H1 (cell line): ENCODE results near the gene SEMA3A. TPM values are rescaled to one million over a fixed set of nuclear protein-coding genes. Genes with fewer than 3 reads are reported as not detected.

Experiments
- CTCF ChIA-PET: fragments of 300-600 bp; sonication (Branson Sonifier 250); formaldehyde crosslinking; loops from one replicate; lab custom pipeline; 2021; ENCODE audit not compliant: partially characterized antibody; lab: Charles Lee
- POLR2A ChIA-PET: fragments of 300-600 bp; sonication (Branson Sonifier 250); formaldehyde crosslinking; loops from one replicate; lab custom pipeline; 2021; ENCODE audit warnings: inconsistent platforms; ENCODE audit not compliant: partially characterized antibody; lab: Charles Lee
- DNase-seq, 2 experiments: peaks; one replicate each; pipeline versions ENCODE4 v3.0.0 to v3.0.0-alpha.2; 2010 to 2022; ENCODE audit warnings: low spot score in 2 of 2, low read depth in 1 of 2, mixed read lengths in 1 of 2
- FAIRE-seq: peaks from 2 replicates; lab custom pipeline; 2011; peaks lifted over from hg19 to GRCh38; lab: Jason Lieb, UNC
- H2AFZ ChIP-seq: 2 replicates; pipeline ENCODE4 v1.8.1; 2012; ENCODE audit warnings: low read length, inconsistent platforms
- H2AK5ac ChIP-seq: 2 replicates; pipeline ENCODE4 v1.6.1; 2013; ENCODE audit warnings: low read depth, low read length
- H2BK120ac ChIP-seq: replicated peaks from 2 replicates; pipeline ENCODE3; 2013; ENCODE audit warnings: low read depth, low read length, inconsistent platforms
- H2BK12ac ChIP-seq: 2 replicates; pipeline ENCODE4 v1.6.1; 2013; ENCODE audit warnings: low read depth, low read length
- H2BK15ac ChIP-seq: 2 replicates; pipeline ENCODE4 v1.6.1; 2013; ENCODE audit warnings: low read length
- H2BK20ac ChIP-seq: 2 replicates; pipeline ENCODE4 v1.6.1; 2013; ENCODE audit warnings: low read length
- H2BK5ac ChIP-seq: 2 replicates; pipeline ENCODE4 v1.6.1; 2013; ENCODE audit warnings: low read depth, low read length
- H3K14ac ChIP-seq: 2 replicates; pipeline ENCODE4 v1.6.1; 2013; ENCODE audit warnings: inconsistent platforms; ENCODE audit not compliant: insufficient read length
- H3K18ac ChIP-seq: 2 replicates; pipeline ENCODE4 v1.6.1; 2013; ENCODE audit warnings: low read length; ENCODE audit errors: extremely low read depth
- H3K23ac ChIP-seq: 2 replicates; pipeline ENCODE4 v1.6.1; 2013; ENCODE audit warnings: inconsistent platforms; ENCODE audit not compliant: insufficient read length
- H3K23me2 ChIP-seq: 2 replicates; pipeline ENCODE4 v1.6.1; 2013; ENCODE audit warnings: low read depth, low read length
- H3K27ac ChIP-seq: 2 replicates; pipeline ENCODE4 v1.6.1; 2011; ENCODE audit warnings: low read depth, low read length, inconsistent platforms
- H3K27me3 ChIP-seq, 4 experiments: replicated peaks in 1 of 4; 1 replicate in 1 of 4; 2 replicates in 3 of 4; pipeline versions ENCODE4 v1.6.1 to v1.8.1; 2011 to 2013; ENCODE audit warnings: low read length in 3 of 4, mild to moderate bottlenecking in 3 of 4, inconsistent platforms in 2 of 4, mixed read lengths in 2 of 4, moderate library complexity in 1 of 4; ENCODE audit not compliant: control insufficient read depth in 3 of 4, insufficient read depth in 3 of 4; ENCODE audit errors: extremely low read depth in 1 of 4
- H3K36me3 ChIP-seq, 4 experiments: 2 replicates each; pipeline versions ENCODE4 v1.6.1 to v1.8.1; 2011 to 2013; ENCODE audit warnings: mild to moderate bottlenecking in 4 of 4, low read length in 3 of 4, moderate library complexity in 2 of 4, control low read depth in 1 of 4, inconsistent platforms in 1 of 4; ENCODE audit not compliant: insufficient read depth in 4 of 4, control insufficient read depth in 2 of 4
- H3K4ac ChIP-seq: replicated peaks from 2 replicates; pipeline ENCODE3; 2013; ENCODE audit warnings: low read length, low read depth, mixed read lengths, inconsistent platforms; ENCODE audit not compliant: insufficient read length
- H3K4me1 ChIP-seq, 4 experiments: replicated peaks in 1 of 4; 1 replicate in 1 of 4; 2 replicates in 3 of 4; pipeline versions ENCODE4 v1.6.1 to v1.8.1; 2011 to 2013; ENCODE audit warnings: low read length in 3 of 4, inconsistent platforms in 2 of 4, mixed read lengths in 1 of 4; ENCODE audit not compliant: insufficient read depth in 4 of 4, control insufficient read depth in 3 of 4
- H3K4me2 ChIP-seq, 2 experiments: 2 replicates each; pipeline versions ENCODE4 v1.6.1 to v1.8.1; 2011 to 2013; ENCODE audit warnings: low read depth in 2 of 2, low read length in 2 of 2, control low read depth in 1 of 2, inconsistent platforms in 1 of 2, mild to moderate bottlenecking in 1 of 2; ENCODE audit not compliant: insufficient read depth in 1 of 2
- H3K4me3 ChIP-seq, 4 experiments: fragments of 200-600, 300-600 bp in 1 of 4; sonication (generic), shearing (Covaris generic), sonication (Bioruptor Twin) in 1 of 4; 2 replicates each; pipeline versions ENCODE4 v1.5.1 to v1.8.1; 2011 to 2016; ENCODE audit warnings: low read length in 4 of 4, low read depth in 3 of 4, control low read depth in 2 of 4, inconsistent platforms in 2 of 4, mild to moderate bottlenecking in 2 of 4, mixed read lengths in 1 of 4, moderate library complexity in 1 of 4; ENCODE audit not compliant: insufficient read depth in 2 of 4; ENCODE audit errors: extremely low read depth in 1 of 4
- H3K56ac ChIP-seq: replicated peaks from 2 replicates; pipeline ENCODE3; 2013; ENCODE audit warnings: low read depth, mild to moderate bottlenecking, mixed read lengths, low read length, inconsistent platforms; ENCODE audit not compliant: insufficient read length
- H3K79me1 ChIP-seq: 2 replicates; pipeline ENCODE4 v1.6.1; 2013; ENCODE audit warnings: low read depth, low read length, control low read depth
- H3K79me2 ChIP-seq, 2 experiments: 2 replicates each; pipeline versions ENCODE4 v1.6.1 to v1.8.1; 2012 to 2013; ENCODE audit warnings: low read length in 2 of 2, mild to moderate bottlenecking in 2 of 2, inconsistent platforms in 1 of 2; ENCODE audit not compliant: insufficient read depth in 2 of 2, control insufficient read depth in 1 of 2
- H3K9ac ChIP-seq, 4 experiments: replicated peaks in 1 of 4; 1 replicate in 1 of 4; 2 replicates in 3 of 4; pipeline versions ENCODE4 v1.6.1 to v1.8.1; 2011 to 2013; ENCODE audit warnings: low read depth in 3 of 4, low read length in 3 of 4, control low read depth in 2 of 4, mild to moderate bottlenecking in 2 of 4, moderate library complexity in 2 of 4, inconsistent platforms in 1 of 4; ENCODE audit errors: extremely low read depth in 1 of 4
- H3K9me3 ChIP-seq, 2 experiments: 2 replicates each; pipeline versions ENCODE4 v1.6.1 to v1.8.1; 2012 to 2013; ENCODE audit warnings: mild to moderate bottlenecking in 2 of 2, moderate library complexity in 2 of 2, control low read depth in 1 of 2, inconsistent platforms in 1 of 2, low read depth in 1 of 2, low read length in 1 of 2, mixed read lengths in 1 of 2; ENCODE audit not compliant: insufficient read depth in 2 of 2
- H4K20me1 ChIP-seq, 2 experiments: replicated peaks in 1 of 2; 2 replicates each; pipeline versions ENCODE3 to v1.8.1; 2011 to 2013; ENCODE audit warnings: inconsistent platforms in 2 of 2, low read length in 2 of 2, mild to moderate bottlenecking in 1 of 2; ENCODE audit not compliant: insufficient read depth in 2 of 2, control insufficient read depth in 1 of 2
- H4K5ac ChIP-seq: 2 replicates; pipeline ENCODE4 v1.6.1; 2013; ENCODE audit warnings: low read length, low read depth, mixed read lengths, inconsistent platforms; ENCODE audit not compliant: insufficient read length
- H4K8ac ChIP-seq: 2 replicates; pipeline ENCODE4 v1.8.0; 2013; ENCODE audit warnings: mild to moderate bottlenecking, moderate library complexity, low read length, inconsistent platforms; ENCODE audit not compliant: insufficient read depth; ENCODE audit errors: extremely low read depth
- H4K91ac ChIP-seq: replicated peaks from 2 replicates; pipeline ENCODE3; 2013; ENCODE audit warnings: low read length, mixed read lengths, inconsistent platforms; ENCODE audit not compliant: insufficient read length
- BACH1 ChIP-seq: IDR thresholded peaks from 2 replicates; pipeline ENCODE4 v1.6.1; 2012; ENCODE audit warnings: low read length, improper control_type of control experiment
- BCL11A ChIP-seq, 2 experiments: IDR thresholded peaks; one replicate each; pipeline ENCODE4 v1.6.1; 2011; ENCODE audit warnings: low read depth in 2 of 2, low read length in 2 of 2, mild to moderate bottlenecking in 2 of 2
- BRCA1 ChIP-seq: IDR thresholded peaks from 2 replicates; pipeline ENCODE4 v1.6.1; 2012; ENCODE audit warnings: low read depth, low read length, improper control_type of control experiment
- CREB1 ChIP-seq: IDR thresholded peaks from 2 replicates; pipeline ENCODE4 v1.6.1; 2012; ENCODE audit warnings: inconsistent platforms
- CTBP2 ChIP-seq: IDR thresholded peaks from 2 replicates; pipeline ENCODE4 v1.7.0; 2011; ENCODE audit warnings: borderline replicate concordance, mild to moderate bottlenecking, moderate library complexity, mixed read lengths, low read length; ENCODE audit not compliant: insufficient read depth, insufficient read length
- EP300 ChIP-seq, 2 experiments: IDR thresholded peaks; 1 replicate in 1 of 2; 2 replicates in 1 of 2; pipeline ENCODE4 v1.6.1; 2011 to 2012; ENCODE audit warnings: low read depth in 2 of 2, low read length in 2 of 2, mild to moderate bottlenecking in 2 of 2, borderline replicate concordance in 1 of 2, inconsistent platforms in 1 of 2, moderate library complexity in 1 of 2
- HDAC6 ChIP-seq: IDR thresholded peaks from one replicate; pipeline ENCODE4 v1.7.1; 2012; ENCODE audit warnings: low read depth, mild to moderate bottlenecking, inconsistent platforms, low read length, moderate library complexity
- KDM1A ChIP-seq: fragments of 200-600, 300-600 bp; sonication (generic); IDR thresholded peaks from 2 replicates; pipeline ENCODE4 v1.7.1; 2016; ENCODE audit warnings: mild to moderate bottlenecking, low read length, borderline replicate concordance
- POLR2AphosphoS5 ChIP-seq: IDR thresholded peaks from 2 replicates; pipeline ENCODE4 v1.6.1; 2011; ENCODE audit warnings: low read depth, low read length
- RNF2 ChIP-seq: fragments of 200-900, 300-1000 bp; sonication (generic); IDR thresholded peaks from 2 replicates; pipeline ENCODE4 v1.7.1; 2016; ENCODE audit warnings: borderline replicate concordance, low read depth, mild to moderate bottlenecking, antibody characterized with exemption, low read length; ENCODE audit not compliant: poor library complexity, severe bottlenecking; ENCODE audit errors: missing control alignments
- SIN3A ChIP-seq, 2 experiments: IDR thresholded peaks in 1 of 2; conservative IDR thresholded peaks in 1 of 2; 2 replicates each; pipeline ENCODE4 v1.6.1; 2011 to 2012; ENCODE audit warnings: low read length in 2 of 2, improper control_type of control experiment in 1 of 2, low read depth in 1 of 2, mild to moderate bottlenecking in 1 of 2
- SRF ChIP-seq: IDR thresholded peaks from 2 replicates; pipeline ENCODE4 v1.6.1; 2011; ENCODE audit warnings: mild to moderate bottlenecking, low read depth, low read length, moderate library complexity
- polyA plus RNA-seq, 7 experiments: library from polyadenylated mRNA; depleted of rRNA in 3 of 7; stranded (reverse) in 5 of 7; unstranded in 2 of 7; fragments of >200 nt in 5 of 7; fragments of 200-250 nt in 2 of 7; gene quantifications; 1 replicate in 5 of 7; 2 replicates in 1 of 7; 4 replicates in 1 of 7; pipeline versions ENCODE4 v1.2.1 to v1.2.3, GENCODE V29; 2011 to 2013; ENCODE audit warnings: missing spikeins in 2 of 7, mixed read lengths in 2 of 7
- total RNA-seq: library from RNA; stranded (reverse); fragmentation: NEBNext Ultra II Directional; extraction: Animal tissue kit (Norgen Biotek cat#: 25700); gene quantifications from 2 replicates; pipeline ENCODE4 v1.2.1, GENCODE V29; 2021
- TF ChIP-seq, protein P1 (sequence below): IDR thresholded peaks from 2 replicates; pipeline ENCODE4 v1.6.1; 2012; ENCODE audit warnings: low read length, inconsistent platforms

Gene SEMA3A
- total and polyA plus RNA-seq, 2 of the 8 experiments (the other 6 are each of a cell fraction or from before 2014, with no cell fraction given), result 8.1 to 45.9 TPM

DNA sequence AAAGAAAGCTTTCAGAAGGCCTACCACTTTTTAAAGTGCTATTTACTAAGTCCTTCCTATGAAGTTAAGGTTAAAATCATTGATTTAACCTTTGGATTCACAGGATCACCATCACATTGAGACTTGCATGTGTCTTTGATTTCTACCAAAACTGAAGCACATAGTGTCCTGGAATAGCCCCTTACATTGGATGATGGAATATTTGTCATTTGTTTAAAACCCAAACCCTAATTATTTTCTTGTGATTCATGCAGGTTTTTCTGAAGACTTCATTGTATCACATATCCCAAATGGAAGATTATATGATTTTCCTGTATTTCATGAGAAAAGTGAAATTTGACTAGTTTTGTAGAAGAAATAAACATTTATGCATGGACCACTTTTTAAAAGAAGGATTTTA, 3.3 kb downstream of the SEMA3A start:
- CTCF ChIA-PET, result no interaction called here
- no peaks in the 10 kb centered on the region for H3K79me1 ChIP-seq
- no peak overlapping the region for H3K14ac ChIP-seq
- DNase-seq (no peak), FAIRE-seq (no peak)
- no peaks in the 10 kb centered on the region for H3K9me3 ChIP-seq
- H3K9ac ChIP-seq, result no peak overlapping the region
- H4K91ac ChIP-seq, result no peak overlapping the region
- POLR2A ChIA-PET, result no interaction called here
- no peak overlapping the region for H3K23ac ChIP-seq
- H2BK5ac ChIP-seq, result no peak overlapping the region
- peaks cover 5% of the 10 kb centered on the region; the same call in 1 of the 2 replicates for H3K23me2 ChIP-seq
- no peaks in the 10 kb centered on the region for H4K20me1 ChIP-seq
- no peak overlapping the region for H3K18ac ChIP-seq
- no peak overlapping the region for H2AFZ ChIP-seq
- H3K4ac ChIP-seq, result no peak overlapping the region
- peaks cover 0 to 8% (median under 1%) of the 10 kb centered on the region in 4 experiments; a peak in 4 of 7 replicates for H3K4me1 ChIP-seq
- H3K56ac ChIP-seq, result no peak overlapping the region
- no peaks in the 10 kb centered on the region for H3K36me3 ChIP-seq
- H2BK120ac ChIP-seq, result no peak overlapping the region
- no peak overlapping the region for H2BK12ac ChIP-seq
- no peak overlapping the region for H2AK5ac ChIP-seq
- H3K79me2 ChIP-seq, result peaks cover 0 to 81% of the 10 kb centered on the region in 2 experiments; a peak in 3 of 4 replicates
- H2BK15ac ChIP-seq, result no peak overlapping the region
- H4K8ac ChIP-seq, result no peak overlapping the region
- H3K27me3 ChIP-seq, result no peaks in the 10 kb centered on the region
- no peak overlapping the region for H3K27ac ChIP-seq
- H4K5ac ChIP-seq, result no peak overlapping the region
- peak overlapping the region in 1 of 4 experiments; percentile 79; a peak in 1 of 8 replicates for H3K4me3 ChIP-seq
- no peak overlapping the region for H2BK20ac ChIP-seq
- 0 out of 4 replicates have a peak overlapping the region, but pooled peaks of 1 of the 2 experiments have one; percentile 15 for H3K4me2 ChIP-seq
- no peak for TF ChIP-seq KDM1A
- no peak for TF ChIP-seq CTBP2
- no peak for TF ChIP-seq BRCA1
- no peak for TF ChIP-seq RNF2
- no peak for TF ChIP-seq SRF
- no peak for TF ChIP-seq BCL11A (IDR thresholded peaks at IDR 0.05; ENCODE audit: low read depth in 2 of 2, low read length in 2 of 2)
- no peak for TF ChIP-seq EP300 (IDR thresholded peaks at IDR 0.05; ENCODE audit: borderline replicate concordance in 1 of 2, low read depth in 2 of 2, low read length in 2 of 2)
- TF ChIP-seq SIN3A (conservative IDR thresholded peaks at IDR 0.05 in 1 of 2, IDR thresholded peaks at IDR 0.05 in 1 of 2; ENCODE audit: low read depth in 1 of 2, low read length in 2 of 2), result no peak
- no peak for TF ChIP-seq HDAC6
- TF ChIP-seq CREB1, result no peak
- TF ChIP-seq BACH1, result no peak
- TF ChIP-seq POLR2AphosphoS5, result no peak
- TF ChIP-seq, protein P1, sequence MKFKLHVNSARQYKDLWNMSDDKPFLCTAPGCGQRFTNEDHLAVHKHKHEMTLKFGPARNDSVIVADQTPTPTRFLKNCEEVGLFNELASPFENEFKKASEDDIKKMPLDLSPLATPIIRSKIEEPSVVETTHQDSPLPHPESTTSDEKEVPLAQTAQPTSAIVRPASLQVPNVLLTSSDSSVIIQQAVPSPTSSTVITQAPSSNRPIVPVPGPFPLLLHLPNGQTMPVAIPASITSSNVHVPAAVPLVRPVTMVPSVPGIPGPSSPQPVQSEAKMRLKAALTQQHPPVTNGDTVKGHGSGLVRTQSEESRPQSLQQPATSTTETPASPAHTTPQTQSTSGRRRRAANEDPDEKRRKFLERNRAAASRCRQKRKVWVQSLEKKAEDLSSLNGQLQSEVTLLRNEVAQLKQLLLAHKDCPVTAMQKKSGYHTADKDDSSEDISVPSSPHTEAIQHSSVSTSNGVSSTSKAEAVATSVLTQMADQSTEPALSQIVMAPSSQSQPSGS, result no peak
